Esophagus muscularis mucosa (tissue), 4 donors: Measurements from ENCODE around the gene CLEC4C. TPM values are rescaled to one million over a fixed set of nuclear protein-coding genes. Genes with fewer than 3 reads are reported as not detected.

Experiments used
- DNase-seq: peaks from one replicate; pipeline ENCODE4 v3.0.0-alpha.2; 2017; ENCODE audit errors: extremely low spot score
- H3K27ac ChIP-seq, 4 donors: fragments of 200-600 bp; sonication (generic); replicated peaks in 1 of 4; 1 replicate in 3 of 4; 2 replicates in 1 of 4; pipeline ENCODE4 v1.5.1; 2016 to 2019; ENCODE audit warnings: mild to moderate bottlenecking in 1 of 4
- H3K27me3 ChIP-seq, 4 donors: fragments of 200-600 bp; sonication (generic); one replicate each; pipeline versions ENCODE4 v1.5.1 to v1.6.0; 2016 to 2019
- H3K36me3 ChIP-seq, 4 donors: fragments of 200-600 bp; sonication (generic); one replicate each; pipeline ENCODE4 v1.5.1; 2016 to 2019
- H3K4me1 ChIP-seq, 4 donors: fragments of 200-600 bp; sonication (generic); one replicate each; pipeline ENCODE4 v1.5.1; 2016 to 2019
- H3K4me3 ChIP-seq, 4 donors: fragments of 200-600 bp; sonication (generic); 1 replicate in 2 of 4; 2 replicates in 2 of 4; pipeline ENCODE4 v1.5.1; 2016 to 2019; ENCODE audit warnings: mild to moderate bottlenecking in 4 of 4, moderate library complexity in 1 of 4
- H3K9me3 ChIP-seq, 4 donors: fragments of 200-600 bp; sonication (generic); 1 replicate in 3 of 4; 2 replicates in 1 of 4; pipeline ENCODE4 v1.5.1; 2016 to 2019
- EP300 ChIP-seq: sonication (generic); formaldehyde crosslinking; IDR thresholded peaks from one replicate; pipeline ENCODE4 v1.6.1; 2017; ENCODE audit warnings: antibody characterized with exemption
- POLR2A ChIP-seq: fragments of 450-650 bp; IDR thresholded peaks from one replicate; pipeline ENCODE4 v1.6.1; 2017; ENCODE audit warnings: antibody characterized with exemption, moderate library complexity, mild to moderate bottlenecking, low read depth
- POLR2AphosphoS5 ChIP-seq, 2 donors: sonication (generic); formaldehyde crosslinking; IDR thresholded peaks; one replicate each; pipeline ENCODE4 v1.6.1; 2017; ENCODE audit warnings: antibody characterized with exemption in 2 of 2
- WGBS: methylation state at CpG from one replicate; pipeline ENCODE4 v1.1.5; 2018; 5-methylcytosine and 5-hydroxymethylcytosine counted together
- intact Hi-C: fragments of 100-400 bp; cut with DNase I; formaldehyde crosslinking; loops from one replicate; pipeline ENCODE4 v1.15.1; 2023
- small RNA-seq, 3 donors: library from RNA; depleted of rRNA; stranded (forward); fragments of <200 nt; gene quantifications; one replicate each; pipeline ENCODE3, GENCODE V24; 2016
- total RNA-seq, 4 donors: library from RNA; depleted of rRNA; stranded (reverse); fragments of >200 nt; gene quantifications; one replicate each; pipeline versions ENCODE4 v1.1.0 to v1.2.1, GENCODE V29; 2016
- TF ChIP-seq, protein P1 (sequence below), 3 experiments: fragments of 200-600 bp in 2 of 3; fragments of 450-650 bp in 1 of 3; sonication (generic) in 2 of 3; IDR thresholded peaks; one replicate each; pipeline ENCODE4 v1.5.1; 2017 to 2019; ENCODE audit warnings: antibody characterized with exemption in 3 of 3, mild to moderate bottlenecking in 2 of 3, moderate library complexity in 1 of 3

Gene CLEC4C
- total RNA-seq, 4 donors from 2014 or later, result not detected

DNA sequence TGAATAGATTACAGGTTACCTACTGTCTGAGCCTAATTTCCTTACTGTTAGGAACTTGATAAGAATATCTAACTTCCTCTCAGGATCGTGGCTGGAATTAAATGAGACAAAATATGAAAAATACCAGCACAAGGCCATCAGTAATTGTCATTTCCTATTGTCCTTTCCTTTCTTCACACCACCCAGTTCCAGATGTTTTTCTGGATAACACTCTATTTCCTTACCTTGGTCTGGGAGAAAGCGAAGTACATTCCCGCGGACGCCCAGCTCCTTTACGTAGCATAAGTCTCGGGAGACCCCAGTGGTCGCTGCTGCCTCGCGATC, 52.0 kb downstream of the CLEC4C start:
- 36% methylated on average over 10 of the region's 10 CpGs for WGBS
- intact Hi-C loops, result no loop called here
- peak overlapping the region in 1 of 4 donors; percentile 12 for H3K4me3 ChIP-seq

GRCh38 chr12:7694556-7695236, 52.5 kb downstream of the CLEC4C start:
- H3K27ac ChIP-seq, result no peak overlapping the region
- DNase-seq, result no peak
- no peak for TF ChIP-seq POLR2AphosphoS5 (IDR thresholded peaks at IDR 0.05)
- no peak for TF ChIP-seq EP300
- TF ChIP-seq, protein P1, sequence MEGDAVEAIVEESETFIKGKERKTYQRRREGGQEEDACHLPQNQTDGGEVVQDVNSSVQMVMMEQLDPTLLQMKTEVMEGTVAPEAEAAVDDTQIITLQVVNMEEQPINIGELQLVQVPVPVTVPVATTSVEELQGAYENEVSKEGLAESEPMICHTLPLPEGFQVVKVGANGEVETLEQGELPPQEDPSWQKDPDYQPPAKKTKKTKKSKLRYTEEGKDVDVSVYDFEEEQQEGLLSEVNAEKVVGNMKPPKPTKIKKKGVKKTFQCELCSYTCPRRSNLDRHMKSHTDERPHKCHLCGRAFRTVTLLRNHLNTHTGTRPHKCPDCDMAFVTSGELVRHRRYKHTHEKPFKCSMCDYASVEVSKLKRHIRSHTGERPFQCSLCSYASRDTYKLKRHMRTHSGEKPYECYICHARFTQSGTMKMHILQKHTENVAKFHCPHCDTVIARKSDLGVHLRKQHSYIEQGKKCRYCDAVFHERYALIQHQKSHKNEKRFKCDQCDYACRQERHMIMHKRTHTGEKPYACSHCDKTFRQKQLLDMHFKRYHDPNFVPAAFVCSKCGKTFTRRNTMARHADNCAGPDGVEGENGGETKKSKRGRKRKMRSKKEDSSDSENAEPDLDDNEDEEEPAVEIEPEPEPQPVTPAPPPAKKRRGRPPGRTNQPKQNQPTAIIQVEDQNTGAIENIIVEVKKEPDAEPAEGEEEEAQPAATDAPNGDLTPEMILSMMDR (IDR thresholded peaks at IDR 0.05), result no peak
- TF ChIP-seq POLR2A, result no peak
- intact Hi-C loops, result no loop called here
- no peak overlapping the region for H3K4me3 ChIP-seq
- peaks cover 0 to 4% (median 0%) of the 10 kb centered on the region in 4 donors for H3K27me3 ChIP-seq
- no peaks in the 10 kb centered on the region for H3K9me3 ChIP-seq
- H3K4me1 ChIP-seq, result peaks cover 0 to 10% (median 0%) of the 10 kb centered on the region in 4 donors
- 67% methylated on average over 3 of the region's 3 CpGs for WGBS
- no peaks in the 10 kb centered on the region for H3K36me3 ChIP-seq

More for the DNA sequence above, 52.0 kb downstream of the CLEC4C start:
- no peaks in the 10 kb centered on the region for H3K9me3 ChIP-seq
- no peak overlapping the region for H3K27ac ChIP-seq
- no peak for DNase-seq
- no peak for TF ChIP-seq EP300
- TF ChIP-seq, protein P1 (IDR thresholded peaks at IDR 0.05), result no peak
- TF ChIP-seq POLR2AphosphoS5 (IDR thresholded peaks at IDR 0.05), result no peak
- TF ChIP-seq POLR2A, result no peak
- peaks cover 0 to 10% (median 0%) of the 10 kb centered on the region in 4 donors for H3K4me1 ChIP-seq
- no peaks in the 10 kb centered on the region for H3K36me3 ChIP-seq
- H3K27me3 ChIP-seq, result peaks cover 0 to 4% (median 0%) of the 10 kb centered on the region in 4 donors

DNA sequence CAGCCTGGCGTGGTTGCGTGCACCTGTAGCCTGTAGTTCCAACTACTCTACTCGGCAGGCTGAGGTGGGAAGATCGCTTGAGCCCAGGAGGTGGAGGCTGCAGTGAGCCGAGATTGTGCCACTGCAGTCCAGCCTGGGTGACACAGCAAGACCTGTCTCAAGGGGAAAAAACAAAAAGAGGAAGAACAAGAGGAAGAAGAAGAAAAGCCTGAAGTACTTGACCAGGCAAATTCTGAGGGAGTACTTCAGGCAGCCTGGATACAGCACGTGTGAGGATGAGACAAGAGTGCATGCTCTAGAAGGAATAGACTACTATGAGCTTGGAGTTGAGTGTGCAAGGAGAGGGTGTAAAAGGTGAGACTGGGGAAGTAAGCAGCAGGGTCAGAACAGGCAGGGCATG, 53.4 kb downstream of the CLEC4C start:
- Histone ChIP-seq H3K27ac (no peak overlapping the region), H3K27me3 (peaks cover 0 to 4% (median 0%) of the 10 kb centered on the region in 4 donors), H3K36me3 (no peaks in the 10 kb centered on the region), H3K4me1 (peaks cover 0 to 10% (median 0%) of the 10 kb centered on the region in 4 donors), H3K9me3 (no peaks in the 10 kb centered on the region), H3K4me3 (no peak overlapping the region)
- 67% methylated on average over 6 of the region's 6 CpGs for WGBS
- TF ChIP-seq, protein P1 (IDR thresholded peaks at IDR 0.05), result no peak
- TF ChIP-seq EP300, result no peak
- TF ChIP-seq POLR2AphosphoS5 (IDR thresholded peaks at IDR 0.05), result no peak
- no peak for TF ChIP-seq POLR2A
- intact Hi-C loops, result no loop called here
- DNase-seq, result no peak

DNA sequence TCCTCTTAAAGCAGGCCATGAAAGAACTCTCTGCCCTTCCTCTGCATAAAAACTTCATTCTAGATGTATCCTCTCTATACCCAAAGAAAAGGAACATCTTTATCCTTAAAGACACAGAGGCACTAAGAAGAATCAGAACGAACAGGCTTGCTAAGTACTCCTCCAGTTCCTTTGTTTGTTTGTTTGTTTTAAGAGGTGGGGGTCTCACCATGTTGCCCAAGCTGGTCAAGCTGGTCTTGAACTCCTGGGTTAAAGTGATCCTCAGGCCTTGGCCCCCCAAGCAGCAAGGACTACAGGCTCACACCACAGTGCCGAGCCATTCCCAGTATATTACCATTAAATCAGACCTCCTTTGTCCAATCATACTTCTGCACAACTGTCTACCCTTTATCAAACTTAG, 65.6 kb downstream of the CLEC4C start:
- TF ChIP-seq EP300 (no peak), POLR2AphosphoS5 (IDR thresholded peaks at IDR 0.05) (no peak), POLR2A (no peak)
- TF ChIP-seq, protein P1 (IDR thresholded peaks at IDR 0.05), result no peak
- no peaks in the 10 kb centered on the region for H3K9me3 ChIP-seq
- no peaks in the 10 kb centered on the region for H3K36me3 ChIP-seq
- H3K4me3 ChIP-seq, result no peak overlapping the region
- DNase-seq, result no peak
- no peak overlapping the region for H3K27ac ChIP-seq
- intact Hi-C loops, result no loop called here
- 72% methylated on average over 2 of the region's 2 CpGs for WGBS
- peaks cover 0 to 4% (median 0%) of the 10 kb centered on the region in 4 donors for H3K27me3 ChIP-seq
- no peaks in the 10 kb centered on the region for H3K4me1 ChIP-seq

Small RNAs within 50 kb of the gene (small RNA-seq; reads per million reads assigned to genes)
- 0 reads per million in 3 donors for gene RF00019

Other genes with a start within 250 kb of the CLEC4C start
- gene CD163, start 243.6 kb downstream of the CLEC4C start, total RNA-seq, result 100 to 1,000 TPM in 3 of 4 donors, 10 to 100 TPM in 1; 96.0 to 327 (median 203) TPM
- not detected for gene APOBEC1, start 81.5 kb downstream of the CLEC4C start, total RNA-seq
- gene GDF3, start 51.6 kb downstream of the CLEC4C start, total RNA-seq, result under 1 TPM in 2 of 4 donors, not detected in 2; 0.26 to 0.40 TPM
- not detected for gene DPPA3, start 35.9 kb downstream of the CLEC4C start, total RNA-seq
- not detected for gene NANOGNB, start 17.8 kb upstream of the CLEC4C start, total RNA-seq
- not detected for gene NANOG, start 42.0 kb upstream of the CLEC4C start, total RNA-seq
- 1 to 10 TPM in 1 of 4 donors, under 1 TPM in 2, not detected in 1; 0.29 to 3.1 (median 0.39) TPM for gene SLC2A14, start 125.5 kb upstream of the CLEC4C start, total RNA-seq
- gene SLC2A3, start 188.8 kb upstream of the CLEC4C start, total RNA-seq, result 100 to 1,000 TPM in 1 of 4 donors, 10 to 100 TPM in 3; 10.7 to 102 (median 13.5) TPM